Measurements from ENCODE around the gene RAD54L. TPM values are rescaled to one million over a fixed set of nuclear protein-coding genes. Genes with fewer than 3 reads are reported as not detected.

RAD54L gene
- total and polyA plus RNA-seq, 2 donors from 2014 or later: 1.2 to 1.7 TPM

GRCh38 chr1:46278807-46279206 lies 31.2 kb downstream of the RAD54L start:
- DNase-seq: no peak
- Histone ChIP-seq H3K4me1 (ENCODE audit: control insufficient read depth in 2 of 3, insufficient read depth in 2 of 3, low read depth in 1 of 3, low read length in 3 of 3) (no peaks in the 10 kb centered on the region), H3K36me3 (ENCODE audit: control insufficient read depth in 2 of 3, insufficient read depth in 3 of 3, low read length in 3 of 3) (peaks cover 0 to 12% (median 12%) of the 10 kb centered on the region in 3 donors), H3K9me3 (ENCODE audit: control insufficient read depth in 2 of 3, insufficient read depth in 1 of 3, low read length in 3 of 3) (no peaks in the 10 kb centered on the region), H3K27ac (ENCODE audit: low read depth in 2 of 2, low read length in 2 of 2) (no peak overlapping the region), H3K27me3 (ENCODE audit: control insufficient read depth, insufficient read depth, low read length) (no peaks in the 10 kb centered on the region), H3K4me3 (ENCODE audit: low read length in 3 of 3) (no peak overlapping the region), H3K9ac (ENCODE audit: low read length in 3 of 3) (no peak overlapping the region)
- intact Hi-C loops (cut with DNase I): no loop called here
- TF ChIP-seq CTCF (IDR thresholded peaks at IDR 0.05; ENCODE audit: borderline replicate concordance, extremely low read depth, insufficient read depth): no peak
- FAIRE-seq: no peak

GRCh38 chr1:46280092-46280491 lies 32.5 kb downstream of the RAD54L start:
- no peaks in the 10 kb centered on the region for H3K27me3 ChIP-seq (ENCODE audit: control insufficient read depth, insufficient read depth, low read length)
- H3K9ac ChIP-seq (ENCODE audit: low read length in 3 of 3): no peak overlapping the region
- FAIRE-seq (no peak), DNase-seq (no peak)
- TF ChIP-seq CTCF (IDR thresholded peaks at IDR 0.05; ENCODE audit: borderline replicate concordance, extremely low read depth, insufficient read depth): no peak
- H3K36me3 ChIP-seq (ENCODE audit: control insufficient read depth in 2 of 3, insufficient read depth in 3 of 3, low read length in 3 of 3): peaks cover 4 to 17% (median 16%) of the 10 kb centered on the region in 3 donors
- no peaks in the 10 kb centered on the region for H3K9me3 ChIP-seq (ENCODE audit: control insufficient read depth in 2 of 3, insufficient read depth in 1 of 3, low read length in 3 of 3)
- intact Hi-C loops (cut with DNase I): no loop called here
- H3K27ac ChIP-seq (ENCODE audit: low read depth in 2 of 2, low read length in 2 of 2): no peak overlapping the region
- no peaks in the 10 kb centered on the region for H3K4me1 ChIP-seq (ENCODE audit: control insufficient read depth in 2 of 3, insufficient read depth in 2 of 3, low read depth in 1 of 3, low read length in 3 of 3)
- no peak overlapping the region for H3K4me3 ChIP-seq (ENCODE audit: low read length in 3 of 3)

- H3K4me3 ChIP-seq (ENCODE audit: low read length in 3 of 3): no peak overlapping the region
- no peak for TF ChIP-seq CTCF (IDR thresholded peaks at IDR 0.05; ENCODE audit: borderline replicate concordance, extremely low read depth, insufficient read depth)
- peaks cover 4 to 19% (median 17%) of the 10 kb centered on the region in 3 donors for H3K36me3 ChIP-seq (ENCODE audit: control insufficient read depth in 2 of 3, insufficient read depth in 3 of 3, low read length in 3 of 3)
- no peak for DNase-seq
- H3K27me3 ChIP-seq (ENCODE audit: control insufficient read depth, insufficient read depth, low read length): no peaks in the 10 kb centered on the region
- FAIRE-seq: no peak
- H3K9me3 ChIP-seq (ENCODE audit: control insufficient read depth in 2 of 3, insufficient read depth in 1 of 3, low read length in 3 of 3): no peaks in the 10 kb centered on the region
- intact Hi-C loops (cut with DNase I): no loop called here
- no peak overlapping the region for H3K9ac ChIP-seq (ENCODE audit: low read length in 3 of 3)
- no peak overlapping the region for H3K27ac ChIP-seq (ENCODE audit: low read depth in 2 of 2, low read length in 2 of 2)
- H3K4me1 ChIP-seq (ENCODE audit: control insufficient read depth in 2 of 3, insufficient read depth in 2 of 3, low read depth in 1 of 3, low read length in 3 of 3): no peaks in the 10 kb centered on the region
These were observed 33.5 kb downstream of the RAD54L start for GRCh38 chr1:46281021-46281420.

GRCh38 chr1:46284058-46284457 lies 36.5 kb downstream of the RAD54L start:
- DNase-seq (no peak), FAIRE-seq (no peak)
- Histone ChIP-seq H3K4me1 (ENCODE audit: control insufficient read depth in 2 of 3, insufficient read depth in 2 of 3, low read depth in 1 of 3, low read length in 3 of 3) (no peaks in the 10 kb centered on the region), H3K4me3 (ENCODE audit: low read length in 3 of 3) (no peak overlapping the region), H3K36me3 (ENCODE audit: control insufficient read depth in 2 of 3, insufficient read depth in 3 of 3, low read length in 3 of 3) (peaks cover 6 to 36% (median 20%) of the 10 kb centered on the region in 3 donors), H3K9me3 (ENCODE audit: control insufficient read depth in 2 of 3, insufficient read depth in 1 of 3, low read length in 3 of 3) (no peaks in the 10 kb centered on the region), H3K27ac (ENCODE audit: low read depth in 2 of 2, low read length in 2 of 2) (no peak overlapping the region), H3K27me3 (ENCODE audit: control insufficient read depth, insufficient read depth, low read length) (no peaks in the 10 kb centered on the region), H3K9ac (ENCODE audit: low read length in 3 of 3) (no peak overlapping the region)
- intact Hi-C loops (cut with DNase I): no loop called here
- no peak for TF ChIP-seq CTCF (IDR thresholded peaks at IDR 0.05; ENCODE audit: borderline replicate concordance, extremely low read depth, insufficient read depth)
